Esophagus muscularis mucosa (tissue), 4 donors: ENCODE data around the gene ALPL. TPM values are rescaled to one million over a fixed set of nuclear protein-coding genes. Genes with fewer than 3 reads are reported as not detected.
A peak's percentile ranks its signal among the peaks of the same experiment; 100 is the strongest.

Experiments
- DNase-seq: peaks from one replicate; pipeline ENCODE4 v3.0.0-alpha.2; 2017; ENCODE audit errors: extremely low spot score
- H3K27ac ChIP-seq, 4 donors: fragments of 200-600 bp; sonication (generic); replicated peaks in 1 of 4; 1 replicate in 3 of 4; 2 replicates in 1 of 4; pipeline ENCODE4 v1.5.1; 2016 to 2019; ENCODE audit warnings: mild to moderate bottlenecking in 1 of 4
- H3K27me3 ChIP-seq, 4 donors: fragments of 200-600 bp; sonication (generic); one replicate each; pipeline versions ENCODE4 v1.5.1 to v1.6.0; 2016 to 2019
- H3K36me3 ChIP-seq, 4 donors: fragments of 200-600 bp; sonication (generic); one replicate each; pipeline ENCODE4 v1.5.1; 2016 to 2019
- H3K4me1 ChIP-seq, 4 donors: fragments of 200-600 bp; sonication (generic); one replicate each; pipeline ENCODE4 v1.5.1; 2016 to 2019
- H3K4me3 ChIP-seq, 4 donors: fragments of 200-600 bp; sonication (generic); 1 replicate in 2 of 4; 2 replicates in 2 of 4; pipeline ENCODE4 v1.5.1; 2016 to 2019; ENCODE audit warnings: mild to moderate bottlenecking in 4 of 4, moderate library complexity in 1 of 4
- H3K9me3 ChIP-seq, 4 donors: fragments of 200-600 bp; sonication (generic); 1 replicate in 3 of 4; 2 replicates in 1 of 4; pipeline ENCODE4 v1.5.1; 2016 to 2019
- CTCF ChIP-seq, 3 experiments: fragments of 200-600 bp in 2 of 3; fragments of 450-650 bp in 1 of 3; sonication (generic) in 2 of 3; IDR thresholded peaks; one replicate each; pipeline ENCODE4 v1.5.1; 2017 to 2019; ENCODE audit warnings: antibody characterized with exemption in 3 of 3, mild to moderate bottlenecking in 2 of 3, moderate library complexity in 1 of 3
- EP300 ChIP-seq: sonication (generic); formaldehyde crosslinking; IDR thresholded peaks from one replicate; pipeline ENCODE4 v1.6.1; 2017; ENCODE audit warnings: antibody characterized with exemption
- POLR2A ChIP-seq: fragments of 450-650 bp; IDR thresholded peaks from one replicate; pipeline ENCODE4 v1.6.1; 2017; ENCODE audit warnings: antibody characterized with exemption, moderate library complexity, mild to moderate bottlenecking, low read depth
- POLR2AphosphoS5 ChIP-seq, 2 donors: sonication (generic); formaldehyde crosslinking; IDR thresholded peaks; one replicate each; pipeline ENCODE4 v1.6.1; 2017; ENCODE audit warnings: antibody characterized with exemption in 2 of 2
- WGBS: methylation state at CpG from one replicate; pipeline ENCODE4 v1.1.5; 2018; 5-methylcytosine and 5-hydroxymethylcytosine counted together
- intact Hi-C: fragments of 100-400 bp; cut with DNase I; formaldehyde crosslinking; loops from one replicate; pipeline ENCODE4 v1.15.1; 2023
- total RNA-seq, 4 donors: library from RNA; depleted of rRNA; stranded (reverse); fragments of >200 nt; gene quantifications; one replicate each; pipeline versions ENCODE4 v1.1.0 to v1.2.1, GENCODE V29; 2016

ALPL gene
- total RNA-seq, 4 donors from 2014 or later: 1.2 to 10.3 (median 3.8) TPM

GRCh38 chr1:21506804-21507203 lies 2.4 kb upstream of the ALPL start:
- no peak for DNase-seq
- Histone ChIP-seq H3K36me3 (no peaks in the 10 kb centered on the region), H3K9me3 (no peaks in the 10 kb centered on the region), H3K4me3 (no peak overlapping the region), H3K4me1 (peaks cover 17 to 36% (median 21%) of the 10 kb centered on the region in 4 donors), H3K27ac (no peak overlapping the region), H3K27me3 (peaks cover 0 to 80% (median 18%) of the 10 kb centered on the region in 4 donors)
- intact Hi-C loops: no loop called here
- no peak for TF ChIP-seq POLR2AphosphoS5 (IDR thresholded peaks at IDR 0.05)
- TF ChIP-seq EP300: no peak
- no peak for TF ChIP-seq CTCF (IDR thresholded peaks at IDR 0.05)
- no peak for TF ChIP-seq POLR2A
- WGBS: 80% methylated on average over 3 of the region's 4 CpGs

- Histone ChIP-seq H3K27me3 (peaks cover 0 to 77% (median 18%) of the 10 kb centered on the region in 4 donors), H3K9me3 (no peaks in the 10 kb centered on the region), H3K27ac (no peak overlapping the region), H3K4me1 (peaks cover 17 to 40% (median 23%) of the 10 kb centered on the region in 4 donors), H3K36me3 (no peaks in the 10 kb centered on the region), H3K4me3 (no peak overlapping the region)
- TF ChIP-seq POLR2AphosphoS5 (IDR thresholded peaks at IDR 0.05): no peak
- TF ChIP-seq POLR2A: no peak
- no peak for TF ChIP-seq CTCF (IDR thresholded peaks at IDR 0.05)
- no peak for TF ChIP-seq EP300
- intact Hi-C loops: loop anchor here (2.0 kb wide), 1 partner anchor 151 kb away; no protein-coding TSS in a partner anchor
- 97% methylated on average over 1 of the region's 1 CpG for WGBS
- no peak for DNase-seq
Measured at GRCh38 chr1:21507511-21508270, 1.5 kb upstream of the ALPL start.

- peaks cover 17 to 40% (median 23%) of the 10 kb centered on the region in 4 donors for H3K4me1 ChIP-seq
- 6% methylated on average over 25 of the region's 45 CpGs for WGBS
- no peak for DNase-seq
- H3K9me3 ChIP-seq: no peaks in the 10 kb centered on the region
- no peaks in the 10 kb centered on the region for H3K36me3 ChIP-seq
- intact Hi-C loops: loop anchor here (2.0 kb wide), 1 partner anchor 150 kb away; no protein-coding TSS in a partner anchor
- TF ChIP-seq EP300 (no peak), POLR2A (no peak), CTCF (IDR thresholded peaks at IDR 0.05) (peak; percentile 50 to 68 (median 52)), POLR2AphosphoS5 (IDR thresholded peaks at IDR 0.05) (no peak)
- no peak overlapping the region for H3K27ac ChIP-seq
- peak overlapping the region; percentile 36 to 53 (median 40) for H3K4me3 ChIP-seq
- peaks cover 0 to 68% (median 18%) of the 10 kb centered on the region in 4 donors for H3K27me3 ChIP-seq
Measured at GRCh38 chr1:21508580-21509350, 458 bp upstream of the ALPL start.

GRCh38 chr1:21510113-21510493 lies 880 bp downstream of the ALPL start:
- Histone ChIP-seq H3K27ac (no peak overlapping the region), H3K27me3 (peaks cover 0 to 66% (median 18%) of the 10 kb centered on the region in 4 donors), H3K36me3 (no peaks in the 10 kb centered on the region), H3K4me3 (peak overlapping the region in 2 of 4 donors; percentile 39 to 53), H3K4me1 (peaks cover 17 to 40% (median 23%) of the 10 kb centered on the region in 4 donors), H3K9me3 (no peaks in the 10 kb centered on the region)
- no peak for DNase-seq
- WGBS: 51% methylated on average over 12 of the region's 12 CpGs
- intact Hi-C loops: loop anchor here (2.0 kb wide), 1 partner anchor 63 kb away; no protein-coding TSS in a partner anchor
- TF ChIP-seq POLR2A (no peak), CTCF (IDR thresholded peaks at IDR 0.05) (no peak), POLR2AphosphoS5 (IDR thresholded peaks at IDR 0.05) (no peak), EP300 (no peak)
